HL-60 (cell line): ENCODE measurements around the gene PHF21A.

Source experiments
- DNase-seq, 2 experiments: peaks; one replicate each; pipeline ENCODE4 v3.0.0-alpha.2; 2010 to 2020; ENCODE audit warnings: low read depth in 1 of 2, low spot score in 1 of 2
- H3K27ac ChIP-seq: fragments of 250-450 bp; sonication (Bioruptor Pico); replicated peaks from 2 replicates; pipeline ENCODE4 v1.5.1; 2020; ENCODE audit warnings: mild to moderate bottlenecking, moderate library complexity
- H3K27me3 ChIP-seq: fragments of 250-450 bp; sonication (Bioruptor Pico); 2 replicates; pipeline ENCODE4 v1.5.1; 2021; ENCODE audit warnings: mild to moderate bottlenecking, moderate library complexity; ENCODE audit not compliant: insufficient read depth, poor library complexity, severe bottlenecking
- H3K4me3 ChIP-seq: replicated peaks from 2 replicates; pipeline ENCODE4 v1.5.1; 2011; ENCODE audit warnings: mild to moderate bottlenecking, control low read depth, low read length; ENCODE audit not compliant: insufficient read depth
- CTCF ChIP-seq: IDR thresholded peaks from one replicate; pipeline ENCODE4 v1.5.1; 2011; ENCODE audit warnings: low read length, control low read depth, inconsistent platforms; ENCODE audit not compliant: insufficient read depth
- GABPA ChIP-seq: IDR thresholded peaks from 2 replicates; pipeline ENCODE4 v1.6.1; 2012; ENCODE audit warnings: low read depth
- POLR2AphosphoS5 ChIP-seq: IDR thresholded peaks from 2 replicates; pipeline ENCODE4 v1.6.1; 2012; ENCODE audit warnings: low read depth
- SPI1 ChIP-seq: IDR thresholded peaks from 2 replicates; pipeline ENCODE4 v1.6.1; 2012; ENCODE audit warnings: low read depth, mild to moderate bottlenecking, borderline replicate concordance
- TF ChIP-seq, protein P1 (sequence below): IDR thresholded peaks from 2 replicates; pipeline ENCODE4 v1.6.1; 2012; ENCODE audit warnings: low read depth; ENCODE audit not compliant: insufficient replicate concordance

The PHF21A gene

DNA sequence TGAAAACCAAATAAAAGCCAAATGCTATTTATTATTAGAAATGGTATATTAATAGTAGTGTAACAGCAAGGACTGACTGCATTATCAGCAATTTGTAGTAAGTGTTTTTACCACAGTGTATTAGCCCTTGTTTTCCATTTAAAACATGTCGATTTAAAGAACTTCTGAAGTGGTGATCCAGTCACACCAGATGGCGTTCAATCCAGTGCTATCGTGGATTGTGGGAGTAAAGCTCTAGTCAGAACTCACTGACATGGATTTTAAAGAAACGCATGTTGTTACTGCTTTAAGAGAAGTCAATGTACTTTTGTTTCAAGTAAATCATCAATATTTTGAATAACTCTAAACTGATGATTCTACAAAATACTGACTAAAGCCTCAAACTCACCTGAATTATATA lies 147.7 kb downstream of the PHF21A start:
- no peak for TF ChIP-seq GABPA
- TF ChIP-seq POLR2AphosphoS5 = no peak
- TF ChIP-seq SPI1 = no peak
- TF ChIP-seq, protein P1, sequence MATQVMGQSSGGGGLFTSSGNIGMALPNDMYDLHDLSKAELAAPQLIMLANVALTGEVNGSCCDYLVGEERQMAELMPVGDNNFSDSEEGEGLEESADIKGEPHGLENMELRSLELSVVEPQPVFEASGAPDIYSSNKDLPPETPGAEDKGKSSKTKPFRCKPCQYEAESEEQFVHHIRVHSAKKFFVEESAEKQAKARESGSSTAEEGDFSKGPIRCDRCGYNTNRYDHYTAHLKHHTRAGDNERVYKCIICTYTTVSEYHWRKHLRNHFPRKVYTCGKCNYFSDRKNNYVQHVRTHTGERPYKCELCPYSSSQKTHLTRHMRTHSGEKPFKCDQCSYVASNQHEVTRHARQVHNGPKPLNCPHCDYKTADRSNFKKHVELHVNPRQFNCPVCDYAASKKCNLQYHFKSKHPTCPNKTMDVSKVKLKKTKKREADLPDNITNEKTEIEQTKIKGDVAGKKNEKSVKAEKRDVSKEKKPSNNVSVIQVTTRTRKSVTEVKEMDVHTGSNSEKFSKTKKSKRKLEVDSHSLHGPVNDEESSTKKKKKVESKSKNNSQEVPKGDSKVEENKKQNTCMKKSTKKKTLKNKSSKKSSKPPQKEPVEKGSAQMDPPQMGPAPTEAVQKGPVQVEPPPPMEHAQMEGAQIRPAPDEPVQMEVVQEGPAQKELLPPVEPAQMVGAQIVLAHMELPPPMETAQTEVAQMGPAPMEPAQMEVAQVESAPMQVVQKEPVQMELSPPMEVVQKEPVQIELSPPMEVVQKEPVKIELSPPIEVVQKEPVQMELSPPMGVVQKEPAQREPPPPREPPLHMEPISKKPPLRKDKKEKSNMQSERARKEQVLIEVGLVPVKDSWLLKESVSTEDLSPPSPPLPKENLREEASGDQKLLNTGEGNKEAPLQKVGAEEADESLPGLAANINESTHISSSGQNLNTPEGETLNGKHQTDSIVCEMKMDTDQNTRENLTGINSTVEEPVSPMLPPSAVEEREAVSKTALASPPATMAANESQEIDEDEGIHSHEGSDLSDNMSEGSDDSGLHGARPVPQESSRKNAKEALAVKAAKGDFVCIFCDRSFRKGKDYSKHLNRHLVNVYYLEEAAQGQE = no peak
- no peak for TF ChIP-seq CTCF
- H3K27ac ChIP-seq = no peak overlapping the region
- DNase-seq = no peak
- H3K27me3 ChIP-seq = no peaks in the 10 kb centered on the region
- no peak overlapping the region for H3K4me3 ChIP-seq

DNA sequence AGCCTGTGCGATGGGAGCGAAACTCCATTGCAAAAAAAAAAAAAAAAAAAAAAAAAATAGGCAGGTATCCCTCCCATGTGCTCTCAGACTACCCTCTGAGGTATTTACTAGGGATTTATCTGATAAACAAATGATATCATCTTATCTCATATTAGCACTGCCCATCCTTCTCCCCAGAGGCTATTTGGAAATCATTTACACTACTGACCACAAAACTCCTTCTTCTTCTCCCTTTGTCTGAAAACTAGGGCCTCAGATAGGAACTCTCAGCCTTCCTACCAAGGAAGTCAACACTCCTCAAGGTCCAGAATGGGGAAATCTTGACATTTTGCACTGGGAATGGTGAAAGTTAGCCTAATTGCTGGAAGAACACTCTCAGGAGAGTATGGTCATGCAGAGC lies 152.4 kb downstream of the PHF21A start:
- Histone ChIP-seq H3K27ac (no peak overlapping the region), H3K27me3 (no peaks in the 10 kb centered on the region), H3K4me3 (no peak overlapping the region)
- DNase-seq = no peak
- TF ChIP-seq GABPA (no peak), POLR2AphosphoS5 (no peak), SPI1 (no peak), CTCF (no peak)
- TF ChIP-seq, protein P1 = no peak

GRCh38 chr11:45967506-45967905 lies 153.7 kb downstream of the PHF21A start:
- no peak overlapping the region for H3K27ac ChIP-seq
- H3K27me3 ChIP-seq = no peaks in the 10 kb centered on the region
- no peak for DNase-seq
- H3K4me3 ChIP-seq = no peak overlapping the region
- TF ChIP-seq SPI1 (no peak), POLR2AphosphoS5 (no peak), CTCF (no peak), GABPA (no peak)
- TF ChIP-seq, protein P1 = no peak
